H1 (cell line): Measurements from ENCODE around the gene BBS2. TPM values are rescaled to one million over a fixed set of nuclear protein-coding genes. Genes with fewer than 3 reads are reported as not detected.

Experiments used
- CTCF ChIA-PET: fragments of 300-600 bp; sonication (Branson Sonifier 250); formaldehyde crosslinking; loops from one replicate; lab custom pipeline; 2021; ENCODE audit not compliant: partially characterized antibody; lab: Charles Lee
- POLR2A ChIA-PET: fragments of 300-600 bp; sonication (Branson Sonifier 250); formaldehyde crosslinking; loops from one replicate; lab custom pipeline; 2021; ENCODE audit warnings: inconsistent platforms; ENCODE audit not compliant: partially characterized antibody; lab: Charles Lee
- DNase-seq, 2 experiments: peaks; one replicate each; pipeline versions ENCODE4 v3.0.0 to v3.0.0-alpha.2; 2010 to 2022; ENCODE audit warnings: low spot score in 2 of 2, low read depth in 1 of 2, mixed read lengths in 1 of 2
- FAIRE-seq: peaks from 2 replicates; lab custom pipeline; 2011; peaks lifted over from hg19 to GRCh38; lab: Jason Lieb, UNC
- H2AFZ ChIP-seq: 2 replicates; pipeline ENCODE4 v1.8.1; 2012; ENCODE audit warnings: low read length, inconsistent platforms
- H2AK5ac ChIP-seq: 2 replicates; pipeline ENCODE4 v1.6.1; 2013; ENCODE audit warnings: low read depth, low read length
- H2BK120ac ChIP-seq: replicated peaks from 2 replicates; pipeline ENCODE3; 2013; ENCODE audit warnings: low read depth, low read length, inconsistent platforms
- H2BK12ac ChIP-seq: 2 replicates; pipeline ENCODE4 v1.6.1; 2013; ENCODE audit warnings: low read depth, low read length
- H2BK15ac ChIP-seq: 2 replicates; pipeline ENCODE4 v1.6.1; 2013; ENCODE audit warnings: low read length
- H2BK20ac ChIP-seq: 2 replicates; pipeline ENCODE4 v1.6.1; 2013; ENCODE audit warnings: low read length
- H2BK5ac ChIP-seq: 2 replicates; pipeline ENCODE4 v1.6.1; 2013; ENCODE audit warnings: low read depth, low read length
- H3K14ac ChIP-seq: 2 replicates; pipeline ENCODE4 v1.6.1; 2013; ENCODE audit warnings: inconsistent platforms; ENCODE audit not compliant: insufficient read length
- H3K18ac ChIP-seq: 2 replicates; pipeline ENCODE4 v1.6.1; 2013; ENCODE audit warnings: low read length; ENCODE audit errors: extremely low read depth
- H3K23ac ChIP-seq: 2 replicates; pipeline ENCODE4 v1.6.1; 2013; ENCODE audit warnings: inconsistent platforms; ENCODE audit not compliant: insufficient read length
- H3K23me2 ChIP-seq: 2 replicates; pipeline ENCODE4 v1.6.1; 2013; ENCODE audit warnings: low read depth, low read length
- H3K27ac ChIP-seq: 2 replicates; pipeline ENCODE4 v1.6.1; 2011; ENCODE audit warnings: low read depth, low read length, inconsistent platforms
- H3K27me3 ChIP-seq, 4 experiments: replicated peaks in 1 of 4; 1 replicate in 1 of 4; 2 replicates in 3 of 4; pipeline versions ENCODE4 v1.6.1 to v1.8.1; 2011 to 2013; ENCODE audit warnings: low read length in 3 of 4, mild to moderate bottlenecking in 3 of 4, inconsistent platforms in 2 of 4, mixed read lengths in 2 of 4, moderate library complexity in 1 of 4; ENCODE audit not compliant: control insufficient read depth in 3 of 4, insufficient read depth in 3 of 4; ENCODE audit errors: extremely low read depth in 1 of 4
- H3K36me3 ChIP-seq, 4 experiments: 2 replicates each; pipeline versions ENCODE4 v1.6.1 to v1.8.1; 2011 to 2013; ENCODE audit warnings: mild to moderate bottlenecking in 4 of 4, low read length in 3 of 4, moderate library complexity in 2 of 4, control low read depth in 1 of 4, inconsistent platforms in 1 of 4; ENCODE audit not compliant: insufficient read depth in 4 of 4, control insufficient read depth in 2 of 4
- H3K4ac ChIP-seq: replicated peaks from 2 replicates; pipeline ENCODE3; 2013; ENCODE audit warnings: low read length, low read depth, mixed read lengths, inconsistent platforms; ENCODE audit not compliant: insufficient read length
- H3K4me1 ChIP-seq, 4 experiments: replicated peaks in 1 of 4; 1 replicate in 1 of 4; 2 replicates in 3 of 4; pipeline versions ENCODE4 v1.6.1 to v1.8.1; 2011 to 2013; ENCODE audit warnings: low read length in 3 of 4, inconsistent platforms in 2 of 4, mixed read lengths in 1 of 4; ENCODE audit not compliant: insufficient read depth in 4 of 4, control insufficient read depth in 3 of 4
- H3K4me2 ChIP-seq, 2 experiments: 2 replicates each; pipeline versions ENCODE4 v1.6.1 to v1.8.1; 2011 to 2013; ENCODE audit warnings: low read depth in 2 of 2, low read length in 2 of 2, control low read depth in 1 of 2, inconsistent platforms in 1 of 2, mild to moderate bottlenecking in 1 of 2; ENCODE audit not compliant: insufficient read depth in 1 of 2
- H3K4me3 ChIP-seq, 4 experiments: fragments of 200-600, 300-600 bp in 1 of 4; sonication (generic), shearing (Covaris generic), sonication (Bioruptor Twin) in 1 of 4; 2 replicates each; pipeline versions ENCODE4 v1.5.1 to v1.8.1; 2011 to 2016; ENCODE audit warnings: low read length in 4 of 4, low read depth in 3 of 4, control low read depth in 2 of 4, inconsistent platforms in 2 of 4, mild to moderate bottlenecking in 2 of 4, mixed read lengths in 1 of 4, moderate library complexity in 1 of 4; ENCODE audit not compliant: insufficient read depth in 2 of 4; ENCODE audit errors: extremely low read depth in 1 of 4
- H3K56ac ChIP-seq: replicated peaks from 2 replicates; pipeline ENCODE3; 2013; ENCODE audit warnings: low read depth, mild to moderate bottlenecking, mixed read lengths, low read length, inconsistent platforms; ENCODE audit not compliant: insufficient read length
- H3K79me1 ChIP-seq: 2 replicates; pipeline ENCODE4 v1.6.1; 2013; ENCODE audit warnings: low read depth, low read length, control low read depth
- H3K79me2 ChIP-seq, 2 experiments: 2 replicates each; pipeline versions ENCODE4 v1.6.1 to v1.8.1; 2012 to 2013; ENCODE audit warnings: low read length in 2 of 2, mild to moderate bottlenecking in 2 of 2, inconsistent platforms in 1 of 2; ENCODE audit not compliant: insufficient read depth in 2 of 2, control insufficient read depth in 1 of 2
- H3K9ac ChIP-seq, 4 experiments: replicated peaks in 1 of 4; 1 replicate in 1 of 4; 2 replicates in 3 of 4; pipeline versions ENCODE4 v1.6.1 to v1.8.1; 2011 to 2013; ENCODE audit warnings: low read depth in 3 of 4, low read length in 3 of 4, control low read depth in 2 of 4, mild to moderate bottlenecking in 2 of 4, moderate library complexity in 2 of 4, inconsistent platforms in 1 of 4; ENCODE audit errors: extremely low read depth in 1 of 4
- H3K9me3 ChIP-seq, 2 experiments: 2 replicates each; pipeline versions ENCODE4 v1.6.1 to v1.8.1; 2012 to 2013; ENCODE audit warnings: mild to moderate bottlenecking in 2 of 2, moderate library complexity in 2 of 2, control low read depth in 1 of 2, inconsistent platforms in 1 of 2, low read depth in 1 of 2, low read length in 1 of 2, mixed read lengths in 1 of 2; ENCODE audit not compliant: insufficient read depth in 2 of 2
- H4K20me1 ChIP-seq, 2 experiments: replicated peaks in 1 of 2; 2 replicates each; pipeline versions ENCODE3 to v1.8.1; 2011 to 2013; ENCODE audit warnings: inconsistent platforms in 2 of 2, low read length in 2 of 2, mild to moderate bottlenecking in 1 of 2; ENCODE audit not compliant: insufficient read depth in 2 of 2, control insufficient read depth in 1 of 2
- H4K5ac ChIP-seq: 2 replicates; pipeline ENCODE4 v1.6.1; 2013; ENCODE audit warnings: low read length, low read depth, mixed read lengths, inconsistent platforms; ENCODE audit not compliant: insufficient read length
- H4K8ac ChIP-seq: 2 replicates; pipeline ENCODE4 v1.8.0; 2013; ENCODE audit warnings: mild to moderate bottlenecking, moderate library complexity, low read length, inconsistent platforms; ENCODE audit not compliant: insufficient read depth; ENCODE audit errors: extremely low read depth
- H4K91ac ChIP-seq: replicated peaks from 2 replicates; pipeline ENCODE3; 2013; ENCODE audit warnings: low read length, mixed read lengths, inconsistent platforms; ENCODE audit not compliant: insufficient read length
- ASH2L ChIP-seq: fragments of 200-600, 300-600 bp; sonication (generic); IDR thresholded peaks from one replicate; pipeline ENCODE4 v1.7.1; 2017; ENCODE audit warnings: low read length
- EZH2 ChIP-seq: fragments of 200-600 bp; sonication (generic); IDR thresholded peaks from 2 replicates; pipeline ENCODE4 v1.7.1; 2012; ENCODE audit warnings: low read depth, mild to moderate bottlenecking, moderate library complexity, low read length, inconsistent platforms; ENCODE audit not compliant: severe bottlenecking
- KDM1A ChIP-seq: fragments of 200-600, 300-600 bp; sonication (generic); IDR thresholded peaks from 2 replicates; pipeline ENCODE4 v1.7.1; 2016; ENCODE audit warnings: mild to moderate bottlenecking, low read length, borderline replicate concordance
- KDM5A ChIP-seq: fragments of 200-600 bp; IDR thresholded peaks from 2 replicates; pipeline ENCODE4 v1.7.1; 2012; ENCODE audit warnings: mild to moderate bottlenecking, low read length, inconsistent platforms, mixed read lengths
- RNF2 ChIP-seq: fragments of 200-900, 300-1000 bp; sonication (generic); IDR thresholded peaks from 2 replicates; pipeline ENCODE4 v1.7.1; 2016; ENCODE audit warnings: borderline replicate concordance, low read depth, mild to moderate bottlenecking, antibody characterized with exemption, low read length; ENCODE audit not compliant: poor library complexity, severe bottlenecking; ENCODE audit errors: missing control alignments
- TAF7 ChIP-seq: optimal IDR thresholded peaks from 2 replicates; pipeline ENCODE3; 2011; ENCODE audit warnings: low read depth, mild to moderate bottlenecking, inconsistent platforms, low read length, moderate library complexity, borderline replicate concordance
- ZNF274 ChIP-seq: IDR thresholded peaks from 2 replicates; pipeline ENCODE4 v1.7.0; 2012; ENCODE audit warnings: low read length, borderline replicate concordance; ENCODE audit errors: extremely low read depth
- WGBS, 2 experiments: shearing (Covaris generic) in 1 of 2; methylation state at CpG; one replicate each; pipeline versions ENCODE4 v1.1.6 to v1.1.7; 2013 to 2015; ENCODE audit warnings: low lambda C conversion rate in 2 of 2, mixed read lengths in 2 of 2, inconsistent platforms in 1 of 2, low coverage in 1 of 2, missing lambda C conversion rate in 1 of 2; ENCODE audit not compliant: insufficient replicate concordance in 2 of 2, insufficient coverage in 1 of 2, insufficient read length in 1 of 2; ENCODE audit errors: extremely low coverage in 1 of 2, missing lambda C conversion rate in 1 of 2; 5-methylcytosine and 5-hydroxymethylcytosine counted together
- polyA plus RNA-seq, 7 experiments: library from polyadenylated mRNA; depleted of rRNA in 3 of 7; stranded (reverse) in 5 of 7; unstranded in 2 of 7; fragments of >200 nt in 5 of 7; fragments of 200-250 nt in 2 of 7; gene quantifications; 1 replicate in 5 of 7; 2 replicates in 1 of 7; 4 replicates in 1 of 7; pipeline versions ENCODE4 v1.2.1 to v1.2.3, GENCODE V29; 2011 to 2013; ENCODE audit warnings: missing spikeins in 2 of 7, mixed read lengths in 2 of 7
- total RNA-seq: library from RNA; stranded (reverse); fragmentation: NEBNext Ultra II Directional; extraction: Animal tissue kit (Norgen Biotek cat#: 25700); gene quantifications from 2 replicates; pipeline ENCODE4 v1.2.1, GENCODE V29; 2021

Gene BBS2
- total and polyA plus RNA-seq, 2 of the 8 experiments (the other 6 are each of a cell fraction or from before 2014, with no cell fraction given), result 12.3 to 15.1 TPM

GRCh38 chr16:56482683-56483236, 37.1 kb downstream of the BBS2 start:
- Histone ChIP-seq H4K5ac (no peak overlapping the region), H4K20me1 (no peaks in the 10 kb centered on the region), H2AK5ac (no peak overlapping the region), H3K14ac (no peak overlapping the region), H3K4ac (no peak overlapping the region), H2BK5ac (no peak overlapping the region), H3K27ac (no peak overlapping the region), H2BK12ac (no peak overlapping the region), H3K4me2 (no peak overlapping the region), H3K9ac (no peak overlapping the region), H3K4me3 (no peak overlapping the region), H3K4me1 (peaks cover 0 to 4% (median 0%) of the 10 kb centered on the region in 4 experiments; a peak in 2 of 7 replicates), H2AFZ (no peak overlapping the region), H3K9me3 (no peaks in the 10 kb centered on the region), H3K23me2 (no peaks in the 10 kb centered on the region), H4K91ac (no peak overlapping the region), H3K27me3 (no peaks in the 10 kb centered on the region), H3K36me3 (peaks cover 0 to 12% (median 4%) of the 10 kb centered on the region in 4 experiments; a peak in 5 of 8 replicates)
- POLR2A ChIA-PET, result no interaction called here
- no peak for FAIRE-seq
- CTCF ChIA-PET, result interaction anchor here (0.7 to 1.8 kb wide), 2 partner anchors 219 to 1441 kb away, joined by 5 to 6 read pairs; no protein-coding TSS in a partner anchor
- TF ChIP-seq RNF2 (no peak), ZNF274 (no peak), KDM5A (no peak), ASH2L (no peak), EZH2 (no peak), KDM1A (no peak), TAF7 (no peak)
- TF ChIP-seq, all 59 proteins: peak for 0
- Histone ChIP-seq H4K8ac (no peak overlapping the region), H2BK15ac (no peak overlapping the region), H3K23ac (no peak overlapping the region), H3K56ac (no peak overlapping the region), H3K18ac (no peak overlapping the region), H2BK20ac (no peak overlapping the region), H3K79me2 (no peaks in the 10 kb centered on the region), H3K79me1 (no peaks in the 10 kb centered on the region), H2BK120ac (no peak overlapping the region)
- DNase-seq, result no peak
- WGBS, 2 experiments, result 91% methylated on average over 5 of the region's 5 CpGs; no CpG with 5 or more reads in 1 of the 2 experiments
